Measurements from ENCODE around the gene THY1. TPM values are rescaled to one million over a fixed set of nuclear protein-coding genes. Genes with fewer than 3 reads are reported as not detected.
A peak's percentile ranks its signal among the peaks of the same experiment; 100 is the strongest.

Gene THY1
- total RNA-seq, 1 experiment from 2014 or later, result 122 TPM

DNA sequence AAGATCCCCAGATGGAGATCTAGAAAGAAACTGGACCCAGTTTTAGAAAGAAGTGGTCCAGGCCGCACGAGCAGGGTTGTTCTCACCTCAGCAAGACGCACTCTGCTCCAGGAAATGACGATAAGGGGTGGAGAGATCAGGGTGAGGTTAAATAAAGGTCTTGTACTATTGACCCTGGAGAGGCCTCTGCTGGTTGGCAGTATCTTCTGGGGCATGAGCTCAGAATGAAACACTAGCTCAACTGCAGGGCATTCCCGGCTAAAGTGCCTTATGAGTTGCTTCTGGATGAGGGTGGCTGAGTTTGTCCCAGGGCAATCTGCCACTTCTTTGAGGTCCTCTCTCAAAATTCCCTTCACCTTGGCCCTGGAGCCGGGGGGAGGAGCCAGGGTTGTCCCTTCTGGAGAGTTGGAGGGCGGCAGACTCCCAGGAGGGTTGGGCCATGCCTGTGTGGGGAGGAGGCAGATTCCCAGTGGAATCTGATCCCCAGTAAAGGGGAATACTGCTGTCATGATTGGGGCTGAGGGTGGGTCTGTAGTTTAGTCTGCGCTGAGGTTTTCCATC lies 52.4 kb downstream of the THY1 start:
- Histone ChIP-seq H3K36me3 (peaks cover 19% of the 10 kb centered on the region), H3K4me3 (no peak overlapping the region), H3K9me3 (no peaks in the 10 kb centered on the region), H3K27me3 (no peaks in the 10 kb centered on the region)
- peak; percentile 92 for DNase-seq

- Histone ChIP-seq H3K4me3 (no peak overlapping the region), H3K9me3 (no peaks in the 10 kb centered on the region), H3K27me3 (no peaks in the 10 kb centered on the region), H3K36me3 (peaks cover 21% of the 10 kb centered on the region)
- no peak for DNase-seq
Measured at GRCh38 chr11:119369132-119369925, 53.6 kb downstream of the THY1 start.

DNA sequence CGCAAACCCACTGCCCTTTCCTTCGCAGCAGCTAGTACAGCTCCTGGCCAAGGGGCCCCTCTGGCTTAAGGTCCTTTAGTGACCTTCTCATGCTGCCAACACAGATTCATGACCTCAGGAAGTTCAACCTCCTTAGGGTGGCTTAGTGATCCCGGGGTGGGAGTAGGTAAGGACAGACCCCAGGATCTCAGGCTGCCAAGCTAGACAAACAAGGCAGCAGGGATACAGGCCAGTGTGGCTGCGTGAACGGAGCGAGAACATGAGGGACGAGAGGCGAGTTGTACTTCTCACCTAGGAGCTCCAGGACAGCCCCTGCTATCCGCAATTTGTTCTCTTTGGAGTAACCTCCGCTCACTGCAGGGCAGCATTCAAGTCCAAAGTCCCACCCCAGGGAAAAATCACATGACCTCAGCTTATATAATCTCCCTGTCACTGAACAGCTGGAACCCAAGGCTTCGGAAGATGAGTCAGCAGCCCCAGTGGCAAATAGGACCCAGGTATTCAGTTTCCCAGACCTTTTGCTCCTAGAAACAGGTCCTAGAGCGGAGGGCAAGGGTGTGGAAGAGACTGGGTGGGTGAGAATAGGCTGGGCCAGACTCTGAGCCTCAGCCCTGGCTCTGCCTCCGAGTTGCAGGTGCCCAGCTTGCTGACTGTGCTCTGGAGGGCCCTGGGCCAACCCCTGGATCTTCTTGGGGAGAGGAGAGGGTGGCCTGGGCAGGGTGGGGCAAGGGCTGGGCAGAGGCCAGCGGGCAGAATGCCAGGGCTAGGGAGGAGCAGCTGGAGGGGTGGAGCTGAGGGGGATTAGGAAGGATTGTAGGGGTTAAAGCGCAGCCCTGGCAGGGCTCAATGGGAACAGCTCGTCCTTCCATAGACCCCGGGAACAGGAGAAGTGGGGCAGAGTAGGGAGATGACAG lies 54.6 kb downstream of the THY1 start:
- H3K9me3 ChIP-seq, result no peaks in the 10 kb centered on the region
- DNase-seq, result peak; percentile 97
- no peaks in the 10 kb centered on the region for H3K27me3 ChIP-seq
- H3K4me3 ChIP-seq, result no peak overlapping the region
- peaks cover 21% of the 10 kb centered on the region for H3K36me3 ChIP-seq

DNA sequence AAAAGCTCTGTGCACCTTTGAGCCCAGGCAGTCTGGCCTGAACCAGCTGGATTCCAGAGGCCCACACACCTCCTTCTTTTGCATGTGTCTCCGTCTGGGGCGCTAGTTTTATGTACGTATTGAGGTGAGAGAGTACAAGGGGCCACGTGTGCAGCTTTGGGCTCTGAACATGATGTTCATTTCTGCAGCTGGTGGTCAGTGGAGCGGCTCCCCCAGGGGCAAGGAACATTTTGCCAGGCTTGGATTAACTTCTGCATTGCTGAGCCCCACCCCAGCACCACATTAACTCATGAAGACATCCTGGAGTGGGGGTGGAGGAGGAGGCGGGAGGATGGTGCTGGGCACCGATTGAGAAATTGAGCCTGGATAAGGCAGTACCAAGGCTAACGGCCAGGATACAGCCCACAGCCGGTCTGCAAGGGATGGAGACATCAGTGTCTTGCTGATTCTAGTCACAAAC lies 55.3 kb downstream of the THY1 start:
- DNase-seq, result peak; percentile 88
- Histone ChIP-seq H3K36me3 (peaks cover 18% of the 10 kb centered on the region), H3K27me3 (no peaks in the 10 kb centered on the region), H3K4me3 (no peak overlapping the region), H3K9me3 (no peaks in the 10 kb centered on the region)

Other genes starting within 250 kb of the THY1 start
- gene NHERF4, start 237.7 kb downstream of the THY1 start, total RNA-seq (2014; rRNA removed; shearing (Covaris generic); ENCODE audit: low replicate concordance), result not detected in 2 replicates
- 5.7 and 6.2 TPM in 2 replicates for gene CBL, start 216.8 kb downstream of the THY1 start, total RNA-seq (2014; rRNA removed; shearing (Covaris generic); ENCODE audit: low replicate concordance)
- gene MCAM, start 106.0 kb downstream of the THY1 start, total RNA-seq (2014; rRNA removed; shearing (Covaris generic); ENCODE audit: low replicate concordance), result 1.8 and 13.6 TPM in 2 replicates
- gene RNF26, start 88.6 kb downstream of the THY1 start, total RNA-seq (2014; rRNA removed; shearing (Covaris generic); ENCODE audit: low replicate concordance), result 8.5 and 23.3 TPM in 2 replicates
- not detected in 2 replicates for gene C1QTNF5, start 82.3 kb downstream of the THY1 start, total RNA-seq (2014; rRNA removed; shearing (Covaris generic); ENCODE audit: low replicate concordance)
- gene MFRP, start 76.5 kb downstream of the THY1 start, total RNA-seq (2014; rRNA removed; shearing (Covaris generic); ENCODE audit: low replicate concordance), result not detected in 2 replicates
- gene USP2, start 41.5 kb downstream of the THY1 start, total RNA-seq (2014; rRNA removed; shearing (Covaris generic); ENCODE audit: low replicate concordance), result 2.1 TPM in 1 of 2 replicates, not detected in the other

All from MG63 (cell line).